ENCODE results near the gene SMIM44. TPM values are rescaled to one million over a fixed set of nuclear protein-coding genes. Genes with fewer than 3 reads are reported as not detected.
"Not testable (repeated sequence)": the region's sequence is repeated elsewhere in the genome, so short reads cannot be mapped to it uniquely, and the experiment has no call there.

SMIM44 gene
- total RNA-seq, 1 donor from 2014 or later, result not detected

DNA sequence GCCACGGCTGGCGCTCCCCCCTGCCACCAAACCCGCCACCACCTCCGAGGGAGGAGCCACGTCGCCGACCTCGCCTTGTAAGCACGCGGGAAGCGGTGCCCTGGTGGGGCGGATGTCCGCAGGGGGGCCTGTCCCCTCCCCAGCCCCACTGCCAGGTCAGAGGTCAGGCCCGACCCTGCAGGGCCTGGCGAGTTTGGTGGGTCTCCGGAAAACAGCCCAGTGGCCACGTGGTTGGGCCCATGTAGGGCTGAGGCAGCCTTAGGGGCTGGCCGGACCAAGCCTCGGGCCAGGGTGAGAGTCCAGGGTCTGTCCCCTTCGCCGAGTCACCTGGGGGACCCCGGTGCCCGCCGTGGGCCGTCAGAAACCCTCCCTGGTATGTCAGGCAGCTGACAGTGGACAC is 29.4 kb downstream of the SMIM44 start:
- DNase-seq (ENCODE audit: low spot score), result no peak
- Mint-ChIP-seq H3K4me3 (no peak overlapping the region), H3K36me3 (no peaks in the 10 kb centered on the region), H3K4me1 (peaks cover 13% of the 10 kb centered on the region), H3K27me3 (ENCODE audit: insufficient read depth, low read depth) (peaks cover 13% of the 10 kb centered on the region), H3K27ac (no peak overlapping the region), H3K9me3 (no peaks in the 10 kb centered on the region)
- Histone ChIP-seq H3K9me3 (ENCODE audit: low read depth) (no peaks in the 10 kb centered on the region), H3F3A (ENCODE audit: low read depth) (peaks cover 13% of the 10 kb centered on the region), H3K4me3 (no peak overlapping the region), H3K36me3 (no peaks in the 10 kb centered on the region), H3K4me2 (no peak overlapping the region), H3K4me1 (peaks cover 21% of the 10 kb centered on the region), H4K20me1 (ENCODE audit: low read depth) (no peaks in the 10 kb centered on the region), H3K27ac (no peak overlapping the region), H2AFZ (replicated peaks) (no peak overlapping the region), H3K27me3 (peaks cover 20% of the 10 kb centered on the region), H3K9ac (no peak overlapping the region), H3K79me2 (ENCODE audit: low read depth) (no peaks in the 10 kb centered on the region)
- TF ChIP-seq, protein P1, sequence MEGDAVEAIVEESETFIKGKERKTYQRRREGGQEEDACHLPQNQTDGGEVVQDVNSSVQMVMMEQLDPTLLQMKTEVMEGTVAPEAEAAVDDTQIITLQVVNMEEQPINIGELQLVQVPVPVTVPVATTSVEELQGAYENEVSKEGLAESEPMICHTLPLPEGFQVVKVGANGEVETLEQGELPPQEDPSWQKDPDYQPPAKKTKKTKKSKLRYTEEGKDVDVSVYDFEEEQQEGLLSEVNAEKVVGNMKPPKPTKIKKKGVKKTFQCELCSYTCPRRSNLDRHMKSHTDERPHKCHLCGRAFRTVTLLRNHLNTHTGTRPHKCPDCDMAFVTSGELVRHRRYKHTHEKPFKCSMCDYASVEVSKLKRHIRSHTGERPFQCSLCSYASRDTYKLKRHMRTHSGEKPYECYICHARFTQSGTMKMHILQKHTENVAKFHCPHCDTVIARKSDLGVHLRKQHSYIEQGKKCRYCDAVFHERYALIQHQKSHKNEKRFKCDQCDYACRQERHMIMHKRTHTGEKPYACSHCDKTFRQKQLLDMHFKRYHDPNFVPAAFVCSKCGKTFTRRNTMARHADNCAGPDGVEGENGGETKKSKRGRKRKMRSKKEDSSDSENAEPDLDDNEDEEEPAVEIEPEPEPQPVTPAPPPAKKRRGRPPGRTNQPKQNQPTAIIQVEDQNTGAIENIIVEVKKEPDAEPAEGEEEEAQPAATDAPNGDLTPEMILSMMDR (IDR thresholded peaks at IDR 0.05), result no peak

DNA sequence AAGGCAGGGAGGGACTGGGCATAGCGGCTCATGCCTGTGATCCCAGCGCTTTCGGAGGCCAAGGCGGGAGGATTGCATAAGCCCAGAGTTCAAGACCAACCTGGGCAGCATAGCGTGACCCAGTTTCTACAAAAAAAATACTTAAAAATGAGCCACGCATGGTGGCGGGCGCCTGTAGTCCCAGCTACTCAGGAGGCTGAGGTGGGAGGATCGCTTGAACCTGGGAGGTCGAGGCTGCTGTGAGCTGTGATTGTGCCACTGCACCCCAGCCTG is 30.4 kb downstream of the SMIM44 start:
- not testable (repeated sequence) for H3K36me3 Mint-ChIP-seq; H3K4me1 Mint-ChIP-seq; H3K27ac Mint-ChIP-seq; H3K4me3 ChIP-seq; H3K9me3 ChIP-seq (ENCODE audit: low read depth); H2AFZ ChIP-seq (replicated peaks); H3K27ac ChIP-seq; H3K9me3 Mint-ChIP-seq; H4K20me1 ChIP-seq (ENCODE audit: low read depth); DNase-seq (ENCODE audit: low spot score); H3F3A ChIP-seq (ENCODE audit: low read depth); H3K4me3 Mint-ChIP-seq; H3K79me2 ChIP-seq (ENCODE audit: low read depth); H3K4me2 ChIP-seq; H3K36me3 ChIP-seq; H3K9ac ChIP-seq
- Histone ChIP-seq H3K4me1 (peaks cover 13% of the 10 kb centered on the region), H3K27me3 (peaks cover 10% of the 10 kb centered on the region)
- peaks cover 14% of the 10 kb centered on the region for H3K27me3 Mint-ChIP-seq (ENCODE audit: insufficient read depth, low read depth)

DNA sequence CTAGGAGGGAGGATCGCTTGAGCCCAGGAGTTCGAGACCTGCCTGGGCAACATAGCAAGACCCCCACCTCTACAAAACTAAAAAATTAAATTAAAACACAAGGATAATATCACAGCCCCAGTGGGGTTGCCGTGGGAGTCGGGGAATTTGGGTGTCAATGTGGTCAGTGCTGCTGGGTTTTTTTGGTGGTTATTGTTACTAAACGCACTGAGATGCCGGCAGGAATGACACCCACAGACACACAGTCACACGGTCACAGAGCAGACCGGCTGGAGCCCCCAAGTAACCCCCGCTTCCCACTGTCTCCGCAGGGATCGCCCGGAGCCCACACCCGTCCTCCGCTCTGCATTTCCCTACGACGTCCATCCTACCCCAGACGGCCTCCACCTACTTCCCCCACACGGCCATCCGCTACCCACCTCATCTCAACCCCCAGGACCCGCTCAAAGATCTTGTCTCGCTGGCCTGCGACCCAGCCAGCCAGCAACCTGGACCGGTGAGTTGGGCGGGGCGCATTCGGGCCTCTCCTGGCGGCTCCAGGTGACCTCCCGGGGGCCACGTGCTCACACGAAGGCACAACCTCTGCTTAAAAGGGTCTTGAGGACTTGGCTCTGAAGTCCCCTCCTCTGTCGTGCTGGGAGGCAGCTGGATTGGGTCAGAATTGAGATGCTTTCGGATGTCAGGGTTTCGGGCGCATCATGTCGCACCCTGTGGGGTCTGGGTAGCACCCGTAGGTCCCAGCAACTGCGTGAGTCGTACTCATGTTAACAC is 30.9 kb downstream of the SMIM44 start:
- Histone ChIP-seq H4K20me1 (ENCODE audit: low read depth) (no peaks in the 10 kb centered on the region), H3K9me3 (ENCODE audit: low read depth) (no peaks in the 10 kb centered on the region), H3K4me2 (no peak overlapping the region), H3K27me3 (peaks cover 5% of the 10 kb centered on the region), H3K4me1 (peaks cover 7% of the 10 kb centered on the region), H3K79me2 (ENCODE audit: low read depth) (no peaks in the 10 kb centered on the region), H3F3A (ENCODE audit: low read depth) (peaks cover 2% of the 10 kb centered on the region), H2AFZ (replicated peaks) (no peak overlapping the region), H3K27ac (no peak overlapping the region), H3K4me3 (no peak overlapping the region), H3K36me3 (no peaks in the 10 kb centered on the region), H3K9ac (no peak overlapping the region)
- TF ChIP-seq EZH2 (IDR thresholded peaks at IDR 0.05) (no peak), EZH2phosphoT487 (IDR thresholded peaks at IDR 0.05) (no peak)
- TF ChIP-seq, protein P1 (IDR thresholded peaks at IDR 0.05), result no peak
- DNase-seq (ENCODE audit: low spot score), result no peak
- Mint-ChIP-seq H3K4me3 (no peak overlapping the region), H3K27me3 (ENCODE audit: insufficient read depth, low read depth) (peaks cover 18% of the 10 kb centered on the region), H3K36me3 (no peaks in the 10 kb centered on the region), H3K27ac (no peak overlapping the region), H3K4me1 (peaks cover 6% of the 10 kb centered on the region), H3K9me3 (no peaks in the 10 kb centered on the region)

DNA sequence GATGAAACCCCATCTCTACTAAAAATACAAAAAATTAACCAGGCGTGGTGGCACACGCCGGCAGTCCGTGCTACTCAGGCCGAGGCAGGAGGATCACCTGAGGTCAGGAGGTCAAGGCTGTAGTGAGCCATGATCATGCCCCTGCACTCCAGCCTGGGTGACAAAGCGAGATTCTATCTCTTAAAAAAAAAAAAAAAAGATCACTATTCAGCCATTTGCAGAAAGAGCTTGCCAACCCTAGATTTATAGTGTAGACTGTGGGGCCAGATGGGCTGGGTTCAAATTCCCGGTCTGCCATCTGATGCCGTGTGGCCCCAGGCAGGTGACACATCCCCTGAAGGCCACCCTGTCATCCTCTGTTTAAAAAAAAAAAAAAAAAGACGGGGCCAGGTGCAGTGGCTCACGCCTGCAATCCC is 31.8 kb downstream of the SMIM44 start:
- Histone ChIP-seq H3K27ac (no peak overlapping the region), H3K4me1 (peaks cover 3% of the 10 kb centered on the region), H4K20me1 (ENCODE audit: low read depth) (no peaks in the 10 kb centered on the region), H3K4me2 (no peak overlapping the region), H3K36me3 (no peaks in the 10 kb centered on the region), H3K79me2 (ENCODE audit: low read depth) (no peaks in the 10 kb centered on the region), H3K9me3 (ENCODE audit: low read depth) (no peaks in the 10 kb centered on the region), H3K9ac (no peak overlapping the region), H3K4me3 (no peak overlapping the region), H2AFZ (replicated peaks) (no peak overlapping the region), H3F3A (ENCODE audit: low read depth) (no peaks in the 10 kb centered on the region), H3K27me3 (no peaks in the 10 kb centered on the region)
- H3K27me3 Mint-ChIP-seq (ENCODE audit: insufficient read depth, low read depth), result peaks cover 18% of the 10 kb centered on the region
- DNase-seq (ENCODE audit: low spot score), result no peak
- H3K4me1 Mint-ChIP-seq, result peaks cover 2% of the 10 kb centered on the region
- no peaks in the 10 kb centered on the region for H3K36me3 Mint-ChIP-seq
- H3K9me3 Mint-ChIP-seq, result no peaks in the 10 kb centered on the region
- TF ChIP-seq, protein P1 (IDR thresholded peaks at IDR 0.05), result no peak
- TF ChIP-seq EZH2 (IDR thresholded peaks at IDR 0.05), result no peak
- TF ChIP-seq EZH2phosphoT487 (IDR thresholded peaks at IDR 0.05), result no peak
- H3K27ac Mint-ChIP-seq, result no peak overlapping the region
- H3K4me3 Mint-ChIP-seq, result no peak overlapping the region
